ENCODE data around the gene PEX11A.

The PEX11A gene

DNA sequence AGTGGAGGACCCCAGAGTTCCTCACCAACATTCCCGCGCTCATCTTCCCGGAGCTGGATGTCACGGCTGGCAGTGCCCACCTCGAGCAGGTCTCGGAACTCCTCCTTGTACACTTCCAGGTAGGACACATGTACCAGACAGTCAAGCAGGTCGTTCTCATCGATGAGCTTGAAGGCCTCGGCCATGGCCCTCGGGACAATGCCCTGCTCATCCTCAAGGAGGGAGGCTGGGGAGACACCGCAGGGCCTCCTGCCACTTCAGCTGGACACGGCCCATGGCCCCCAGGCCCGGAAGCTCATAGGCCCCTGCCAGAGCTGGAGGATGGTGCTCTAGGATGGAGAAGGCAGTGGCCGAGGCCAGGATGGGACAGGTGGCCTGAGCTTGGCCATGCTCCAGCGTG lies 40.8 kb downstream of the PEX11A start:
- no peaks in the 10 kb centered on the region for H3K36me3 ChIP-seq (ENCODE audit: insufficient read depth, low read length)
- TF ChIP-seq EZH2phosphoT487 (IDR thresholded peaks at IDR 0.05; ENCODE audit: borderline replicate concordance), result no peak
- TF ChIP-seq, protein P1, sequence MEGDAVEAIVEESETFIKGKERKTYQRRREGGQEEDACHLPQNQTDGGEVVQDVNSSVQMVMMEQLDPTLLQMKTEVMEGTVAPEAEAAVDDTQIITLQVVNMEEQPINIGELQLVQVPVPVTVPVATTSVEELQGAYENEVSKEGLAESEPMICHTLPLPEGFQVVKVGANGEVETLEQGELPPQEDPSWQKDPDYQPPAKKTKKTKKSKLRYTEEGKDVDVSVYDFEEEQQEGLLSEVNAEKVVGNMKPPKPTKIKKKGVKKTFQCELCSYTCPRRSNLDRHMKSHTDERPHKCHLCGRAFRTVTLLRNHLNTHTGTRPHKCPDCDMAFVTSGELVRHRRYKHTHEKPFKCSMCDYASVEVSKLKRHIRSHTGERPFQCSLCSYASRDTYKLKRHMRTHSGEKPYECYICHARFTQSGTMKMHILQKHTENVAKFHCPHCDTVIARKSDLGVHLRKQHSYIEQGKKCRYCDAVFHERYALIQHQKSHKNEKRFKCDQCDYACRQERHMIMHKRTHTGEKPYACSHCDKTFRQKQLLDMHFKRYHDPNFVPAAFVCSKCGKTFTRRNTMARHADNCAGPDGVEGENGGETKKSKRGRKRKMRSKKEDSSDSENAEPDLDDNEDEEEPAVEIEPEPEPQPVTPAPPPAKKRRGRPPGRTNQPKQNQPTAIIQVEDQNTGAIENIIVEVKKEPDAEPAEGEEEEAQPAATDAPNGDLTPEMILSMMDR (conservative IDR thresholded peaks at IDR 0.05; ENCODE audit: low read length), result no peak
- no peaks in the 10 kb centered on the region for H3K27me3 ChIP-seq (ENCODE audit: insufficient read depth, low read length, poor library complexity, severe bottlenecking)
- H3K4me1 ChIP-seq (ENCODE audit: insufficient read depth, low read length, poor library complexity, severe bottlenecking), result peaks cover 4% of the 10 kb centered on the region
- no peaks in the 10 kb centered on the region for H3K79me2 ChIP-seq (ENCODE audit: insufficient read depth, low read length)
- no peaks in the 10 kb centered on the region for H3F3A ChIP-seq (ENCODE audit: low read depth)
- no peak overlapping the region for H3K4me3 ChIP-seq (ENCODE audit: low read length, poor library complexity, severe bottlenecking)
- no peaks in the 10 kb centered on the region for H3K9me3 ChIP-seq (ENCODE audit: insufficient read depth, low read depth, low read length)
- H3K9me2 ChIP-seq (replicated peaks; ENCODE audit: low read depth, low read length), result no peaks in the 10 kb centered on the region
- no peak overlapping the region for H3K4me2 ChIP-seq (ENCODE audit: low read depth, low read length, poor library complexity, severe bottlenecking)
- H4K20me1 ChIP-seq (ENCODE audit: insufficient read depth, low read length, poor library complexity, severe bottlenecking), result no peaks in the 10 kb centered on the region
- H2AFZ ChIP-seq (ENCODE audit: low read length), result no peak overlapping the region
- H3K9ac ChIP-seq (ENCODE audit: low read depth, low read length, poor library complexity, severe bottlenecking), result no peak overlapping the region

DNA sequence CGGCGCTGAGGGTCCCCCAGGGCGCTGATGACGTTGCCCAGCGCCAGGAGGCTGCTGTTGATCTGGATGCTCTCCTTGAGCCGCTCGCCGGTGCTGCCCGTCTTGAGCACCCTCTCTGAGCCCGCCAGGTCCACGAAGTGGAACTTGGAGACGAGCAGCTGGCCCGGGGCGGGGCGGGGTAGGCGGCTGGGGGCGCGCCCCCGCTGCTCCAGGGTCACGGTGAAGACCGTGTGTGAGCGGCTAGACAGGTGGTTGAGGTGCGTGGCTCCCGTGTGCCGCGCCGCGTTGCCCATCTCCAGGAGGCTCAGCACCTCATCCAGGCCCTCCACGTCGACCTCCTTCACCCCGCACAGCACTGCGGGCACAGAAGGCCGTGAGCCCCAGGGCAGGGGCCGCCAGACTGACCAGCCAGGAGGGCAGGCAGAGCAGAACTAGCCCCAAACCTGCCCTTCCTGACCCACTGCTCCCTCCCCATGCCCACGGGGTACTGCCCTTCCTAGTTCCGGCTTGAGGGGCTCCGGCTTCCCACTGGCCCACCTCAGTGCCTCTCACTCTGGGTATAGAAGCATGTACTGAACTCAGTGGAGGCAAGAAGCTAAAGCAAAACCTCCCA lies 41.4 kb downstream of the PEX11A start:
- Histone ChIP-seq H4K20me1 (ENCODE audit: insufficient read depth, low read length, poor library complexity, severe bottlenecking) (no peaks in the 10 kb centered on the region), H3F3A (ENCODE audit: low read depth) (no peaks in the 10 kb centered on the region), H3K4me1 (ENCODE audit: insufficient read depth, low read length, poor library complexity, severe bottlenecking) (no peaks in the 10 kb centered on the region), H3K36me3 (ENCODE audit: insufficient read depth, low read length) (no peaks in the 10 kb centered on the region), H3K9me3 (ENCODE audit: insufficient read depth, low read depth, low read length) (no peaks in the 10 kb centered on the region), H3K4me3 (ENCODE audit: low read length, poor library complexity, severe bottlenecking) (no peak overlapping the region), H3K9me2 (replicated peaks; ENCODE audit: low read depth, low read length) (no peaks in the 10 kb centered on the region), H3K9ac (ENCODE audit: low read depth, low read length, poor library complexity, severe bottlenecking) (no peak overlapping the region), H3K79me2 (ENCODE audit: insufficient read depth, low read length) (no peaks in the 10 kb centered on the region), H3K4me2 (ENCODE audit: low read depth, low read length, poor library complexity, severe bottlenecking) (no peak overlapping the region), H3K27me3 (ENCODE audit: insufficient read depth, low read length, poor library complexity, severe bottlenecking) (no peaks in the 10 kb centered on the region), H2AFZ (ENCODE audit: low read length) (no peak overlapping the region)
- TF ChIP-seq, protein P1 (conservative IDR thresholded peaks at IDR 0.05; ENCODE audit: low read length), result no peak
- no peak for TF ChIP-seq EZH2phosphoT487 (IDR thresholded peaks at IDR 0.05; ENCODE audit: borderline replicate concordance)

DNA sequence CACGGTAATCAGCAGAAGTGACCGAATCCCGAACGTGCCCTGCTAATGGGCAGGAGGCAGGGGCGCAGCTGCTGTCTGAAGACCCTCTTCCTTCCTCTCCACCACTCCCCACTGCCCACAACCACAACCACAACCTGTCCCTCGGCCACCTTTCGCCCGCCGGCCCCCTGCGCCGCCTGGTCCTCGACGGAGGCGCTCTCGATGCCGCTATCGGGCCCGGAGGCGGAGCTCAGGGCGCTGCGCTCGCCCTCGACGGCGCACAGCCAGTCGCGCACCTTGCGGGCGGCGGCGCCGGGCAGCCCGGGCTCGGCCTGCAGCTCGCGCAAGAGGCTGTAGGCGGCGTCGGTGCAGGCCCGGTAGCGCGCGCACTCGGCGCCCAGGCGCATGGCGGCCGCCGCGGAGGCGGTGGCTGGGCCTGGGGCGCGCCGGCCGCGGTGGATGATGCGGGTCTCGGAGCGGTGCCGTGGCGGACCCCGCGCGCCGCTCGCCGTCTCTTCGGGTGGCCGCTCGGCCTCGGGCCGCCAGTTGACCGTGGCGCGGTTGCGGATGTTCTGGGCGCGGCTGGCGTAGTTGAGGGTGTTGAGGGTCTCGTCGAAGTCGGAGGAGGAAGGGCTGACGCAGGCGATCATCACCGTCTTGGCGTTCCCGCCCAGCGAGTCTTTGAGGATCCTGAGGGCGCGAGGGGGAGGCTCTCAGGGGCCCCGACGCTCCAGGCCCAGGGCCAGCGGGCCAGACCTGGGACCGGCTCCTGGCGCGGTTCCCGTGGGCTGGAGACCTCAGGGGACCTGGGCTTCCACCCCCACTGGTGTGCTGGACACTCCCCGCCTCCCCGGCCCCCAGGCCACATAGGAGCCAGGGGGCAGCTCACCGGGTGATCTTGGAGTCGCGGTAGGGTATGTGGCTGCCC lies 42.2 kb downstream of the PEX11A start:
- H3K4me3 ChIP-seq (ENCODE audit: low read length, poor library complexity, severe bottlenecking), result no peak overlapping the region
- H3K4me2 ChIP-seq (ENCODE audit: low read depth, low read length, poor library complexity, severe bottlenecking), result no peak overlapping the region
- H3K9me3 ChIP-seq (ENCODE audit: insufficient read depth, low read depth, low read length), result no peaks in the 10 kb centered on the region
- H3K36me3 ChIP-seq (ENCODE audit: insufficient read depth, low read length), result no peaks in the 10 kb centered on the region
- no peaks in the 10 kb centered on the region for H3K9me2 ChIP-seq (replicated peaks; ENCODE audit: low read depth, low read length)
- H3K4me1 ChIP-seq (ENCODE audit: insufficient read depth, low read length, poor library complexity, severe bottlenecking), result no peaks in the 10 kb centered on the region
- no peak for TF ChIP-seq EZH2phosphoT487 (IDR thresholded peaks at IDR 0.05; ENCODE audit: borderline replicate concordance)
- TF ChIP-seq, protein P1 (conservative IDR thresholded peaks at IDR 0.05; ENCODE audit: low read length), result no peak
- no peaks in the 10 kb centered on the region for H3F3A ChIP-seq (ENCODE audit: low read depth)
- no peaks in the 10 kb centered on the region for H3K79me2 ChIP-seq (ENCODE audit: insufficient read depth, low read length)
- H3K9ac ChIP-seq (ENCODE audit: low read depth, low read length, poor library complexity, severe bottlenecking), result no peak overlapping the region
- H3K27me3 ChIP-seq (ENCODE audit: insufficient read depth, low read length, poor library complexity, severe bottlenecking), result no peaks in the 10 kb centered on the region
- no peaks in the 10 kb centered on the region for H4K20me1 ChIP-seq (ENCODE audit: insufficient read depth, low read length, poor library complexity, severe bottlenecking)
- H2AFZ ChIP-seq (ENCODE audit: low read length), result no peak overlapping the region
